ENCODE data around the gene MACROD2. TPM values are rescaled to one million over a fixed set of nuclear protein-coding genes. Genes with fewer than 3 reads are reported as not detected.
A peak's percentile ranks its signal among the peaks of the same experiment; 100 is the strongest.

MACROD2 gene
- total and polyA plus RNA-seq, 2 experiments from 2014 or later, result 2.8 to 4.3 TPM

DNA sequence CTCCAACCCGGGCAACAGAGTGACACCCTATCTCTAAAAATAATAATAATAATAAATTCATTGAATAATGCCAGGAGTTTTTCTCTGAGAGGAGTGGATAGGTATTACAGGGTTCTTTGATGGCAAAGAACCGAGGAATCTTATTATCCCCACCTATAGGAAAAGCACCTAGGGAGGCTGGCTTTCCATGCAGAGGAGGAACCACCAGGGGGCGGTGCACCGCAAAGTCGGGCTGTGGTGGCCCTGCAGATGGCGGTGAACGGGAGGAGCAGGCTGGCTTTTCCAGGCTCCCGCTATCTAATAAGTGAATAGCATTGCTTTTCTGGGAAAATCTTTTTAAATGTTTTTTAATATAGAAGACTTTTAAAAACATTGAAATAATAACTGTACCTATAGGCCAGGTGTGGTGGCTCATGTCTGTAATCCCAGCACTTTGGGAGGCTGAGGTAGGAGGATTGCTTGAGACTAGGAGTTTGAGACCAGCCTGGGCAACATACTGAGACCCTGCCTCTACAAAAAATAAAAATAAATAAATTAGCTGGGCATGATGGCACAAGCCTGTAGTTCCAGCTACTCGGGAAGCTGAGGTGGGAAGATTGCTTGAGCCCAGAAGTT lies 1713.8 kb downstream of the MACROD2 start:
- DNase-seq (ENCODE audit: low spot score), result peak; percentile 85
- no peak for TF ChIP-seq REST (IDR thresholded peaks at IDR 0.05; ENCODE audit: unreplicated experiment)
- TF ChIP-seq, protein P1, sequence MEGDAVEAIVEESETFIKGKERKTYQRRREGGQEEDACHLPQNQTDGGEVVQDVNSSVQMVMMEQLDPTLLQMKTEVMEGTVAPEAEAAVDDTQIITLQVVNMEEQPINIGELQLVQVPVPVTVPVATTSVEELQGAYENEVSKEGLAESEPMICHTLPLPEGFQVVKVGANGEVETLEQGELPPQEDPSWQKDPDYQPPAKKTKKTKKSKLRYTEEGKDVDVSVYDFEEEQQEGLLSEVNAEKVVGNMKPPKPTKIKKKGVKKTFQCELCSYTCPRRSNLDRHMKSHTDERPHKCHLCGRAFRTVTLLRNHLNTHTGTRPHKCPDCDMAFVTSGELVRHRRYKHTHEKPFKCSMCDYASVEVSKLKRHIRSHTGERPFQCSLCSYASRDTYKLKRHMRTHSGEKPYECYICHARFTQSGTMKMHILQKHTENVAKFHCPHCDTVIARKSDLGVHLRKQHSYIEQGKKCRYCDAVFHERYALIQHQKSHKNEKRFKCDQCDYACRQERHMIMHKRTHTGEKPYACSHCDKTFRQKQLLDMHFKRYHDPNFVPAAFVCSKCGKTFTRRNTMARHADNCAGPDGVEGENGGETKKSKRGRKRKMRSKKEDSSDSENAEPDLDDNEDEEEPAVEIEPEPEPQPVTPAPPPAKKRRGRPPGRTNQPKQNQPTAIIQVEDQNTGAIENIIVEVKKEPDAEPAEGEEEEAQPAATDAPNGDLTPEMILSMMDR (conservative IDR thresholded peaks at IDR 0.05; ENCODE audit: low read depth in 2 of 2), result peak; percentile 89 to 90
- no peaks in the 10 kb centered on the region for H3K36me3 ChIP-seq (ENCODE audit: insufficient read depth)
- peak; percentile 97 for ATAC-seq
- H3K9me2 ChIP-seq (ENCODE audit: insufficient read depth), result no peaks in the 10 kb centered on the region
- peaks cover 7% of the 10 kb centered on the region for H3K4me1 ChIP-seq (ENCODE audit: insufficient read depth)
- no peak overlapping the region for H3K4me2 ChIP-seq
- H3K27ac Mint-ChIP-seq, result no peak overlapping the region
- H3K36me3 Mint-ChIP-seq (ENCODE audit: low read depth), result no peaks in the 10 kb centered on the region
- no peak overlapping the region for H3K27ac ChIP-seq (ENCODE audit: low read depth)
- no peaks in the 10 kb centered on the region for H3K27me3 ChIP-seq (ENCODE audit: insufficient read depth)
- no peaks in the 10 kb centered on the region for H3F3A ChIP-seq (replicated peaks; ENCODE audit: low read depth)
- no peaks in the 10 kb centered on the region for H3K79me2 ChIP-seq (replicated peaks; ENCODE audit: insufficient read depth)
- no peak overlapping the region for H3K4me3 Mint-ChIP-seq
- H3K9me3 Mint-ChIP-seq, result no peaks in the 10 kb centered on the region; the same call in 2 of the 3 replicates
- no peaks in the 10 kb centered on the region for H3K27me3 Mint-ChIP-seq (ENCODE audit: insufficient read depth, low read depth, poor library complexity)
- H2AFZ ChIP-seq, result no peak overlapping the region
- no peaks in the 10 kb centered on the region for H4K20me1 ChIP-seq (replicated peaks; ENCODE audit: insufficient read depth)
- peaks cover 11% of the 10 kb centered on the region for H3K4me1 Mint-ChIP-seq
- no peak overlapping the region for H3K4me3 ChIP-seq

GRCh38 chr20:15710636-15711035 lies 1715.3 kb downstream of the MACROD2 start:
- H3K4me3 Mint-ChIP-seq, result no peak overlapping the region
- H3K4me1 Mint-ChIP-seq, result peaks cover 19% of the 10 kb centered on the region
- Histone ChIP-seq H3K27me3 (ENCODE audit: insufficient read depth) (no peaks in the 10 kb centered on the region), H3K27ac (ENCODE audit: low read depth) (no peak overlapping the region), H3F3A (replicated peaks; ENCODE audit: low read depth) (no peaks in the 10 kb centered on the region), H3K79me2 (replicated peaks; ENCODE audit: insufficient read depth) (no peaks in the 10 kb centered on the region), H3K4me1 (ENCODE audit: insufficient read depth) (peaks cover 11% of the 10 kb centered on the region), H3K4me3 (no peak overlapping the region), H3K4me2 (no peak overlapping the region), H2AFZ (no peak overlapping the region), H3K9me2 (ENCODE audit: insufficient read depth) (no peaks in the 10 kb centered on the region), H4K20me1 (replicated peaks; ENCODE audit: insufficient read depth) (no peaks in the 10 kb centered on the region), H3K36me3 (ENCODE audit: insufficient read depth) (no peaks in the 10 kb centered on the region)
- H3K27ac Mint-ChIP-seq, result no peak overlapping the region
- H3K9me3 Mint-ChIP-seq, result no peaks in the 10 kb centered on the region; the same call in 2 of the 3 replicates
- TF ChIP-seq, protein P2, sequence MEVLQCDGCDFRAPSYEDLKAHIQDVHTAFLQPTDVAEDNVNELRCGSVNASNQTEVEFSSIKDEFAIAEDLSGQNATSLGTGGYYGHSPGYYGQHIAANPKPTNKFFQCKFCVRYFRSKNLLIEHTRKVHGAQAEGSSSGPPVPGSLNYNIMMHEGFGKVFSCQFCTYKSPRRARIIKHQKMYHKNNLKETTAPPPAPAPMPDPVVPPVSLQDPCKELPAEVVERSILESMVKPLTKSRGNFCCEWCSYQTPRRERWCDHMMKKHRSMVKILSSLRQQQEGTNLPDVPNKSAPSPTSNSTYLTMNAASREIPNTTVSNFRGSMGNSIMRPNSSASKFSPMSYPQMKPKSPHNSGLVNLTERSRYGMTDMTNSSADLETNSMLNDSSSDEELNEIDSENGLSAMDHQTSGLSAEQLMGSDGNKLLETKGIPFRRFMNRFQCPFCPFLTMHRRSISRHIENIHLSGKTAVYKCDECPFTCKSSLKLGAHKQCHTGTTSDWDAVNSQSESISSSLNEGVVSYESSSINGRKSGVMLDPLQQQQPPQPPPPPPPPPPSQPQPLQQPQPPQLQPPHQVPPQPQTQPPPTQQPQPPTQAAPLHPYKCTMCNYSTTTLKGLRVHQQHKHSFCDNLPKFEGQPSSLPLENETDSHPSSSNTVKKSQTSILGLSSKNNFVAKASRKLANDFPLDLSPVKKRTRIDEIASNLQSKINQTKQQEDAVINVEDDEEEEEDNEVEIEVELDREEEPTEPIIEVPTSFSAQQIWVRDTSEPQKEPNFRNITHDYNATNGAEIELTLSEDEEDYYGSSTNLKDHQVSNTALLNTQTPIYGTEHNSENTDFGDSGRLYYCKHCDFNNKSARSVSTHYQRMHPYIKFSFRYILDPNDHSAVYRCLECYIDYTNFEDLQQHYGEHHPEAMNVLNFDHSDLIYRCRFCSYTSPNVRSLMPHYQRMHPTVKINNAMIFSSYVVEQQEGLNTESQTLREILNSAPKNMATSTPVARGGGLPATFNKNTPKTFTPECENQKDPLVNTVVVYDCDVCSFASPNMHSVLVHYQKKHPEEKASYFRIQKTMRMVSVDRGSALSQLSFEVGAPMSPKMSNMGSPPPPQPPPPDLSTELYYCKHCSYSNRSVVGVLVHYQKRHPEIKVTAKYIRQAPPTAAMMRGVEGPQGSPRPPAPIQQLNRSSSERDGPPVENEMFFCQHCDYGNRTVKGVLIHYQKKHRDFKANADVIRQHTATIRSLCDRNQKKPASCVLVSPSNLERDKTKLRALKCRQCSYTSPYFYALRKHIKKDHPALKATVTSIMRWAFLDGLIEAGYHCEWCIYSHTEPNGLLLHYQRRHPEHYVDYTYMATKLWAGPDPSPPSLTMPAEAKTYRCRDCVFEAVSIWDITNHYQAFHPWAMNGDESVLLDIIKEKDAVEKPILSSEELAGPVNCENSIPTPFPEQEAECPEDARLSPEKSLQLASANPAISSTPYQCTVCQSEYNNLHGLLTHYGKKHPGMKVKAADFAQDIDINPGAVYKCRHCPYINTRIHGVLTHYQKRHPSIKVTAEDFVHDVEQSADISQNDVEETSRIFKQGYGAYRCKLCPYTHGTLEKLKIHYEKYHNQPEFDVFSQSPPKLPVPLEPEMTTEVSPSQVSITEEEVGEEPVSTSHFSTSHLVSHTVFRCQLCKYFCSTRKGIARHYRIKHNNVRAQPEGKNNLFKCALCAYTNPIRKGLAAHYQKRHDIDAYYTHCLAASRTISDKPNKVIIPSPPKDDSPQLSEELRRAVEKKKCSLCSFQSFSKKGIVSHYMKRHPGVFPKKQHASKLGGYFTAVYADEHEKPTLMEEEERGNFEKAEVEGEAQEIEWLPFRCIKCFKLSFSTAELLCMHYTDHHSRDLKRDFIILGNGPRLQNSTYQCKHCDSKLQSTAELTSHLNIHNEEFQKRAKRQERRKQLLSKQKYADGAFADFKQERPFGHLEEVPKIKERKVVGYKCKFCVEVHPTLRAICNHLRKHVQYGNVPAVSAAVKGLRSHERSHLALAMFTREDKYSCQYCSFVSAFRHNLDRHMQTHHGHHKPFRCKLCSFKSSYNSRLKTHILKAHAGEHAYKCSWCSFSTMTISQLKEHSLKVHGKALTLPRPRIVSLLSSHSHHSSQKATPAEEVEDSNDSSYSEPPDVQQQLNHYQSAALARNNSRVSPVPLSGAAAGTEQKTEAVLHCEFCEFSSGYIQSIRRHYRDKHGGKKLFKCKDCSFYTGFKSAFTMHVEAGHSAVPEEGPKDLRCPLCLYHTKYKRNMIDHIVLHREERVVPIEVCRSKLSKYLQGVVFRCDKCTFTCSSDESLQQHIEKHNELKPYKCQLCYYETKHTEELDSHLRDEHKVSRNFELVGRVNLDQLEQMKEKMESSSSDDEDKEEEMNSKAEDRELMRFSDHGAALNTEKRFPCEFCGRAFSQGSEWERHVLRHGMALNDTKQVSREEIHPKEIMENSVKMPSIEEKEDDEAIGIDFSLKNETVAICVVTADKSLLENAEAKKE (CRISPR knock-in tag; IDR thresholded peaks at IDR 0.05), result no peak
- no peak for TF ChIP-seq STAT1 (IDR thresholded peaks at IDR 0.05; ENCODE audit: unreplicated experiment)
- no peak for TF ChIP-seq NANOG (IDR thresholded peaks at IDR 0.05; ENCODE audit: borderline replicate concordance)
- no peak for TF ChIP-seq ZNF331 (CRISPR knock-in tag; IDR thresholded peaks at IDR 0.05; ENCODE audit: low read depth)
- no peaks in the 10 kb centered on the region for H3K36me3 Mint-ChIP-seq (ENCODE audit: low read depth)
- H3K27me3 Mint-ChIP-seq (ENCODE audit: insufficient read depth, low read depth, poor library complexity), result no peaks in the 10 kb centered on the region
- ATAC-seq (no peak), DNase-seq (ENCODE audit: low spot score) (no peak)

Measured in GM23338 (cell line).